Breast epithelium (tissue), 4 donors: ENCODE data around the gene CDK12. TPM values are rescaled to one million over a fixed set of nuclear protein-coding genes. Genes with fewer than 3 reads are reported as not detected.

ENCODE experiments used
- DNase-seq, 2 donors: peaks; one replicate each; pipeline ENCODE4 v3.0.0-alpha.2; 2019; ENCODE audit warnings: low spot score in 2 of 2
- H3K27ac ChIP-seq, 2 donors: fragments of 200-600 bp; sonication (generic) in 1 of 2; one replicate each; pipeline ENCODE4 v1.5.1; 2016 to 2019; ENCODE audit warnings: mild to moderate bottlenecking in 1 of 2
- H3K27me3 ChIP-seq, 2 donors: fragments of 200-600 bp; sonication (generic) in 1 of 2; one replicate each; pipeline versions ENCODE4 v1.5.1 to v1.6.0; 2017 to 2019; ENCODE audit warnings: control low read depth in 1 of 2, mild to moderate bottlenecking in 1 of 2
- H3K36me3 ChIP-seq: fragments of 200-600 bp; one replicate; pipeline ENCODE4 v1.5.1; 2019
- H3K4me1 ChIP-seq, 2 donors: fragments of 200-600 bp; sonication (generic); one replicate each; pipeline ENCODE4 v1.5.1; 2016 to 2019; ENCODE audit warnings: control low read depth in 1 of 2
- H3K4me3 ChIP-seq, 3 donors: fragments of 200-600 bp; sonication (generic); 1 replicate in 2 of 3; 2 replicates in 1 of 3; pipeline ENCODE4 v1.5.1; 2016 to 2019; ENCODE audit warnings: mild to moderate bottlenecking in 3 of 3, moderate library complexity in 2 of 3
- H3K9me3 ChIP-seq, 2 donors: fragments of 200-600 bp; sonication (generic) in 1 of 2; one replicate each; pipeline ENCODE4 v1.5.1; 2016 to 2019; ENCODE audit warnings: control low read depth in 1 of 2
- POLR2A ChIP-seq: fragments of 450-650 bp; IDR thresholded peaks from one replicate; pipeline ENCODE4 v1.6.1; 2016; ENCODE audit warnings: antibody characterized with exemption, mild to moderate bottlenecking, moderate library complexity
- POLR2AphosphoS5 ChIP-seq, 3 donors: sonication (generic); formaldehyde crosslinking; IDR thresholded peaks; one replicate each; pipeline ENCODE4 v1.6.1; 2017; ENCODE audit warnings: antibody characterized with exemption in 3 of 3
- intact Hi-C: fragments of 100-400 bp; cut with DNase I; formaldehyde crosslinking; loops from one replicate; pipeline ENCODE4 v1.15.1; 2023; ENCODE audit warnings: low total_unique reads
- total RNA-seq, 3 donors: library from RNA; depleted of rRNA; stranded (reverse); fragments of >200 nt; gene quantifications; one replicate each; pipeline ENCODE4 v1.1.0, GENCODE V29; 2016
- TF ChIP-seq, protein P1 (sequence below), 3 donors: fragments of 450-650 bp; IDR thresholded peaks; one replicate each; pipeline ENCODE4 v1.5.1; 2016 to 2017; ENCODE audit warnings: antibody characterized with exemption in 3 of 3, mild to moderate bottlenecking in 3 of 3, moderate library complexity in 3 of 3

CDK12 gene
- total RNA-seq, 3 donors from 2014 or later, result 38.6 to 58.2 (median 41.3) TPM

DNA sequence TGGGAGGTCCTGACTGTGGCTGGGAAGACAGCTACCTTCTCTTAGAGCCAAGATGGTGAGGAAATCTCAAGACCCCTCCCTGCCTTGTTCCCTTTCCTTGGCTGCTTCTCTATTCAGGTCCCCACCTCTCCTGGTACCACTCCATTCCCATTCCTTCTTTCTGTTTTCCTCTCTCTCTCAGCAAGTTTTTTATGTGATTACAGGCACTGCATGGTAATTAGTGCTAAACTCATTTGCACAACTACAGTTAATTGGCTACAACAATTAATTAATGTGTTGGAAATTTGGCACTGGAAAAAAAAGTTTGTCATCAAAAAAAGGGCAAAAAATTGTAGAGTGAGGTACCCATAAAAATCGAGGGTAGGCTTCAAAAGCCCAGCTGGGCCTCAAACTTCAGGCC, 101.1 kb downstream of the CDK12 start:
- no peak for DNase-seq
- no peaks in the 10 kb centered on the region for H3K27me3 ChIP-seq
- H3K36me3 ChIP-seq, result no peaks in the 10 kb centered on the region
- intact Hi-C loops, result no loop called here
- H3K27ac ChIP-seq, result no peak overlapping the region
- H3K4me3 ChIP-seq, result no peak overlapping the region
- no peaks in the 10 kb centered on the region for H3K4me1 ChIP-seq
- no peaks in the 10 kb centered on the region for H3K9me3 ChIP-seq
- TF ChIP-seq POLR2A, result no peak
- TF ChIP-seq, protein P1, sequence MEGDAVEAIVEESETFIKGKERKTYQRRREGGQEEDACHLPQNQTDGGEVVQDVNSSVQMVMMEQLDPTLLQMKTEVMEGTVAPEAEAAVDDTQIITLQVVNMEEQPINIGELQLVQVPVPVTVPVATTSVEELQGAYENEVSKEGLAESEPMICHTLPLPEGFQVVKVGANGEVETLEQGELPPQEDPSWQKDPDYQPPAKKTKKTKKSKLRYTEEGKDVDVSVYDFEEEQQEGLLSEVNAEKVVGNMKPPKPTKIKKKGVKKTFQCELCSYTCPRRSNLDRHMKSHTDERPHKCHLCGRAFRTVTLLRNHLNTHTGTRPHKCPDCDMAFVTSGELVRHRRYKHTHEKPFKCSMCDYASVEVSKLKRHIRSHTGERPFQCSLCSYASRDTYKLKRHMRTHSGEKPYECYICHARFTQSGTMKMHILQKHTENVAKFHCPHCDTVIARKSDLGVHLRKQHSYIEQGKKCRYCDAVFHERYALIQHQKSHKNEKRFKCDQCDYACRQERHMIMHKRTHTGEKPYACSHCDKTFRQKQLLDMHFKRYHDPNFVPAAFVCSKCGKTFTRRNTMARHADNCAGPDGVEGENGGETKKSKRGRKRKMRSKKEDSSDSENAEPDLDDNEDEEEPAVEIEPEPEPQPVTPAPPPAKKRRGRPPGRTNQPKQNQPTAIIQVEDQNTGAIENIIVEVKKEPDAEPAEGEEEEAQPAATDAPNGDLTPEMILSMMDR (IDR thresholded peaks at IDR 0.05), result no peak
- TF ChIP-seq POLR2AphosphoS5 (IDR thresholded peaks at IDR 0.05), result no peak

DNA sequence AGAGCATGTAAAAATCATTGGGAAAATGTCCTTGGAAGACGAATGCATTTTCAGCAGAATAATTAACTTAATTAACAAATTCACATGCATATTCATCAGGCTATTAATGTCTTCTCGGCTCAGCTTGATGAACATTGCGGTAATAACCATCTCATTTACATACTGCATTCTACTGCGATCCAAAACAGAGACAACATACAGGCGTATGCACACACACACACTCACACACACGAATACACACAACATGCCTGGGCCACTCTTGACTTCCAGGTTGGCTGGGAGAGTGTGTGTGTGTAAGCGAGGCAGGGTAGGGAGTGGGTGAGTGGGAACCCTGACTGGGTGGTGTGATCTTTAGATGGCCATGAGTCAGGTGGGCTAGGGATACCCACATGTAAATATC, 101.7 kb downstream of the CDK12 start:
- TF ChIP-seq POLR2A (no peak), POLR2AphosphoS5 (IDR thresholded peaks at IDR 0.05) (no peak)
- TF ChIP-seq, protein P1 (IDR thresholded peaks at IDR 0.05), result no peak
- Histone ChIP-seq H3K4me1 (no peaks in the 10 kb centered on the region), H3K9me3 (no peaks in the 10 kb centered on the region), H3K4me3 (no peak overlapping the region), H3K27ac (no peak overlapping the region), H3K36me3 (no peaks in the 10 kb centered on the region), H3K27me3 (no peaks in the 10 kb centered on the region)
- intact Hi-C loops, result no loop called here
- no peak for DNase-seq

DNA sequence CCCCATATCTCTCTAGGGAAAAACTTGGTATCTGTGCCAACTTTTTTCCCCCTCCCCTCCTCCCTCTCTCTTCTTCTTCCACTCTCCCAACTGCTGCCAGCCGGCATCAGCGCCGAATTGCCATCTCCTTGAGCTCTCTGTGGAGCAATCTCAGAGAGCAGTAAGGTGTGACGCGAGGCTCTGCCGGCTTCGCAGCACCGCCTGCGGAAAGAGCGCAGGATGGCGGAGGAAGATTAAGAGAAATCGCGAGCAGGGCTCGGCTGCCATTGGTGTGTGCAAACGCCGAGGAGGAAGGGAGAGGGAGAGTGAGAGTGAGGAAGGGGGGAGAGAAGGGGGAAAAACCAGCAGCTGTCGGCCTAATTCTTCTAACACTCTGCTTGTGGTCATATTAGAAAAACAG, 102.2 kb downstream of the CDK12 start:
- Histone ChIP-seq H3K9me3 (no peaks in the 10 kb centered on the region), H3K4me1 (no peaks in the 10 kb centered on the region), H3K36me3 (no peaks in the 10 kb centered on the region), H3K4me3 (no peak overlapping the region), H3K27ac (no peak overlapping the region), H3K27me3 (no peaks in the 10 kb centered on the region)
- intact Hi-C loops, result no loop called here
- TF ChIP-seq, protein P1 (IDR thresholded peaks at IDR 0.05), result no peak
- TF ChIP-seq POLR2A, result no peak
- no peak for TF ChIP-seq POLR2AphosphoS5 (IDR thresholded peaks at IDR 0.05)
- DNase-seq, result no peak

DNA sequence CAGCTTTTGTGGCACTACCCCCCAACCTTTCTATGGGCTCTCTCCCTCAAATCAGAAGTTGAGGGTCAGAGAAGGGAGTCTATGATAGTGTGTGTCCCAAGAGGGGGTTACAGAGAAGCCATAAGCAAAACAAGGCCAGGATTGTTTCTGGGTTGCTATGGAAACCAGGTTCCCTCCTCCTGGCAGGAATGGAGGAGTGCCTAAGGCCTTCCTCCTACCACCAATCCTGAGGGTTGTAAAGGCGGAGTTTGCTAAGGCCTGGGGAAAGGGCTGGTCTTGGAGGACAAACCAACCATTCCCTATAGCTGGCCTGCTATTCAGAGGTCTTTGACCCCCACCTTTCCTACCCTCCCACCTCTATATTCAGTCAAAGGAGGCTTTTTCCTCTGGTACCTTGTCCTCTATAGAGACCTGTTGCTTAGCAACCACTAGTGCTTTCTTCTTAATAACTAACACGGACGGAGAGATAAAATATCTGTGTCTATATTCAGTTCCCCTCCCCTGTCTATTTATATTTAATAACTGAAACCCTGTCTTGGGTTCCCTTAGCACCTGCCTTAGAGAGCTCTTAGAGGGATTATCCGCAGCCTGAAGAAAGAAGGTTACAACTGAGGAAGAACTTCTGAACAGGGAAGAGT, 103.0 kb downstream of the CDK12 start:
- no peak for DNase-seq
- H3K9me3 ChIP-seq, result no peaks in the 10 kb centered on the region
- intact Hi-C loops, result no loop called here
- H3K27me3 ChIP-seq, result no peaks in the 10 kb centered on the region
- H3K36me3 ChIP-seq, result no peaks in the 10 kb centered on the region
- no peak overlapping the region for H3K4me3 ChIP-seq
- no peaks in the 10 kb centered on the region for H3K4me1 ChIP-seq
- no peak for TF ChIP-seq POLR2AphosphoS5 (IDR thresholded peaks at IDR 0.05)
- TF ChIP-seq POLR2A, result no peak
- TF ChIP-seq, protein P1 (IDR thresholded peaks at IDR 0.05), result no peak
- H3K27ac ChIP-seq, result no peak overlapping the region

DNA sequence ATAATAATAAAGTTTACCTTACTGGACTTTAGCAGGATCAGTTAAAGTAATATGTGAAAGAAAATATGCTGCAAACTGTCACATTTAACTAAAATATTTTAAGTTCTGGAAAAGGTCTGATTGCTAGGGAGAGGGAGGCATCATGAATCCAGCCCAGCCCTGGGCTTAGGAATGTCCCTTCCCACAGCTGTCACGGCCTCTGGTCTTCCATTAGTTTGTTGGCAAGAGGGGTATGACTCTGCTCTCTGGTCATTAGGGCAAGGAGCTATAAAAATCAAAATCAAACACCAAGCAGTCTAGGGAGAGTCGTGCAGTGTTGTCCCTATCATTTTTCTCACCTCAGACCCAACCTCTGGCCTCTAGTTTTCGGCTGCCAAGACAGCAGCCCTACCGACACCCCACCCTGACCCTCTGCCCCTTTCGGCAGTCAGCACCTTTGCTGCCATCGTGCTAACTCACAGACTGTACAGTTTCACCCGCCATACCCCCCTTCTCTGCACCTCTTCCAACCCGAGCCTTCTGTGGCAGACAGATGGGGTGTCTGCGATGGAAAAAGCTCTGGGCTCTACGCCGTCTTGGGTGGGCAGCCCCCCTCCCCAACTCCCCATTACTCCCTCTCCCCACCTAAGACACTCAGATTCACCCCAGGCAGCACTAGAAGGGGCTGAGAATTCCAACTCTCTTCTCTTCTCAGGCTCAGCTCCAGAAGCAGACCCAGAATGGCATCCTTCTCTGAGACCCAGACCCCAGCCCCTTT, 105.0 kb downstream of the CDK12 start:
- intact Hi-C loops, result no loop called here
- H3K36me3 ChIP-seq, result no peaks in the 10 kb centered on the region
- no peak overlapping the region for H3K27ac ChIP-seq
- no peaks in the 10 kb centered on the region for H3K9me3 ChIP-seq
- TF ChIP-seq POLR2A (no peak), POLR2AphosphoS5 (IDR thresholded peaks at IDR 0.05) (no peak)
- TF ChIP-seq, protein P1 (IDR thresholded peaks at IDR 0.05), result no peak
- H3K4me1 ChIP-seq, result no peaks in the 10 kb centered on the region
- no peaks in the 10 kb centered on the region for H3K27me3 ChIP-seq
- no peak overlapping the region for H3K4me3 ChIP-seq
- no peak for DNase-seq
